Calu3 (cell line): Measurements from ENCODE around the gene FOXE1. TPM values are rescaled to one million over a fixed set of nuclear protein-coding genes. Genes with fewer than 3 reads are reported as not detected.

Experiments
- BruUV-seq: library from RNA; stranded (reverse); fragments of 400-500 nt; replicated peaks from 2 replicates; lab custom pipeline; 2021; lab: Mats Ljungman, UMichigan
- CTCF ChIA-PET: fragments of 300-600 bp; sonication (Branson Sonifier 250); formaldehyde crosslinking; loops from one replicate; lab custom pipeline; 2022; ENCODE audit warnings: antibody characterized with exemption; lab: Charles Lee
- DNase-seq: peaks from one replicate; pipeline ENCODE4 v3.0.0; 2022
- H3K27ac Mint-ChIP-seq: one replicate; pipeline ENCODE4 v1.8.0; 2022; ENCODE audit warnings: mixed read lengths; ENCODE audit not compliant: unreplicated experiment
- H3K27me3 Mint-ChIP-seq: one replicate; pipeline ENCODE4 v1.8.0; 2022; ENCODE audit warnings: mixed read lengths; ENCODE audit not compliant: unreplicated experiment
- H3K36me3 Mint-ChIP-seq: one replicate; pipeline ENCODE4 v1.8.0; 2022; ENCODE audit warnings: mild to moderate bottlenecking, moderate library complexity, mixed read lengths; ENCODE audit not compliant: insufficient read depth, unreplicated experiment
- H3K4me1 Mint-ChIP-seq: one replicate; pipeline ENCODE4 v1.8.0; 2022; ENCODE audit warnings: mild to moderate bottlenecking, low read depth, mixed read lengths; ENCODE audit not compliant: unreplicated experiment
- H3K4me3 Mint-ChIP-seq: one replicate; pipeline ENCODE4 v1.8.0; 2022; ENCODE audit warnings: mild to moderate bottlenecking, low read depth, moderate library complexity, mixed read lengths; ENCODE audit not compliant: unreplicated experiment
- H3K9me3 Mint-ChIP-seq: one replicate; pipeline ENCODE4 v1.8.0; 2022; ENCODE audit warnings: low read depth, mixed read lengths; ENCODE audit not compliant: unreplicated experiment
- intact Hi-C: fragments of 100-400 bp; cut with micrococcal nuclease; formaldehyde crosslinking; loops from one replicate; pipeline ENCODE4 v1.10.0; 2022; ENCODE audit not compliant: unreplicated experiment
- total RNA-seq: library from RNA; stranded (reverse); gene quantifications from 2 replicates; pipeline ENCODE4 v1.2.3, GENCODE V29; 2022
- TF ChIP-seq, protein P1 (sequence below): fragments of 200-600 bp; IDR thresholded peaks from one replicate; pipeline ENCODE4 v1.8.0; 2022; ENCODE audit warnings: antibody characterized with exemption; ENCODE audit not compliant: unreplicated experiment

The FOXE1 gene
- total RNA-seq, 1 experiment from 2014 or later = 9.1 TPM

DNA sequence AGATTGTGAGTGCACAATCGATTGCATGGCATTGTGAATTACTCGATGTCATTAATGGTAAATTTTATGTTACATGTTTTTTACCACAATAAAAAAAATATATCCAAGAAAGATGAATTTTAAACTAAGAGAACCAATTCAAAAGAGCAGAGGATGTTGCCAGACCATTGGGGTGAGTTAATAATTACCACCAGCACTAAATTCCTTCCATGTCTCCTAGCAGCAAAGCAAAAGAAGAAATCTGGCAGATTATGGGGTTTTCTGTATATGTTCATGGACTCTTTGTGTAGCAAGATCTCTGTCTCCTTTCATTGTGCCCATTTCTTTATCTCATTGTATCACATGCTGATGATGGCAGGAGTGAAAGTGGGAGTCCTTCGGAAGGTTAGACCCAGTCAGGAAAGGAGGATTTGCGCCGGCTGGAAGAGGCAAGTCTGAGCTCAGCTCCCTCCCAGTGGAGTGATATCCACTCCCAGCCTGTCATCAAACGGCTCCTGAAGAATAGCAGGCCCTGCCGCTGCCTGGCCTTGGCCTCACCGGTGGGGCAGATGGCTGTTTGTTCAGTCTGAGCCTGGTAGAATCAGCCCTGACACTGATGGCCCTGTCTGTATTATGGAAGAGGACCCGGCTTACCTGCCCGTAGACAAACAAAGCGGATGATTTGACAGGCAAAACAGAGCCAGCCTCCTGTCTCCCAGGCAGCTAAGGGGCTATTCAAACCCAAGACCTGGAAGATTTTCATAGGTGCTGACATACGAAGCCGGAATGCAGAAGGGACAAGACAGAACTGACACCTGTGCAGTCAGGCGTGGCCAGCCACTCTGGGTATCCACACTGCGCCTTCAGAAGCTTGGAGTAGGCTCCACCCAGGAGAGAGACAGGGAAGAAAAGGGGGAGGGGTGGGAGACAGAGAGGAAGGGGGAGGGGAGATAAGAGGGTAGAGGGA is 21.9 kb upstream of the FOXE1 start:
- CTCF ChIA-PET = no interaction called here
- no peaks in the 10 kb centered on the region for H3K36me3 Mint-ChIP-seq
- no peaks in the 10 kb centered on the region for H3K27me3 Mint-ChIP-seq
- intact Hi-C loops = loop anchor here (1.0 kb wide), 1 partner anchor 19 kb away; no protein-coding TSS in a partner anchor
- peaks cover 10% of the 10 kb centered on the region for H3K4me1 Mint-ChIP-seq
- no TSS peak for BruUV-seq
- no peak overlapping the region for H3K27ac Mint-ChIP-seq
- no peak overlapping the region for H3K4me3 Mint-ChIP-seq
- H3K9me3 Mint-ChIP-seq = no peaks in the 10 kb centered on the region
- no peak for DNase-seq
- TF ChIP-seq, protein P1, sequence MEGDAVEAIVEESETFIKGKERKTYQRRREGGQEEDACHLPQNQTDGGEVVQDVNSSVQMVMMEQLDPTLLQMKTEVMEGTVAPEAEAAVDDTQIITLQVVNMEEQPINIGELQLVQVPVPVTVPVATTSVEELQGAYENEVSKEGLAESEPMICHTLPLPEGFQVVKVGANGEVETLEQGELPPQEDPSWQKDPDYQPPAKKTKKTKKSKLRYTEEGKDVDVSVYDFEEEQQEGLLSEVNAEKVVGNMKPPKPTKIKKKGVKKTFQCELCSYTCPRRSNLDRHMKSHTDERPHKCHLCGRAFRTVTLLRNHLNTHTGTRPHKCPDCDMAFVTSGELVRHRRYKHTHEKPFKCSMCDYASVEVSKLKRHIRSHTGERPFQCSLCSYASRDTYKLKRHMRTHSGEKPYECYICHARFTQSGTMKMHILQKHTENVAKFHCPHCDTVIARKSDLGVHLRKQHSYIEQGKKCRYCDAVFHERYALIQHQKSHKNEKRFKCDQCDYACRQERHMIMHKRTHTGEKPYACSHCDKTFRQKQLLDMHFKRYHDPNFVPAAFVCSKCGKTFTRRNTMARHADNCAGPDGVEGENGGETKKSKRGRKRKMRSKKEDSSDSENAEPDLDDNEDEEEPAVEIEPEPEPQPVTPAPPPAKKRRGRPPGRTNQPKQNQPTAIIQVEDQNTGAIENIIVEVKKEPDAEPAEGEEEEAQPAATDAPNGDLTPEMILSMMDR = no peak

DNA sequence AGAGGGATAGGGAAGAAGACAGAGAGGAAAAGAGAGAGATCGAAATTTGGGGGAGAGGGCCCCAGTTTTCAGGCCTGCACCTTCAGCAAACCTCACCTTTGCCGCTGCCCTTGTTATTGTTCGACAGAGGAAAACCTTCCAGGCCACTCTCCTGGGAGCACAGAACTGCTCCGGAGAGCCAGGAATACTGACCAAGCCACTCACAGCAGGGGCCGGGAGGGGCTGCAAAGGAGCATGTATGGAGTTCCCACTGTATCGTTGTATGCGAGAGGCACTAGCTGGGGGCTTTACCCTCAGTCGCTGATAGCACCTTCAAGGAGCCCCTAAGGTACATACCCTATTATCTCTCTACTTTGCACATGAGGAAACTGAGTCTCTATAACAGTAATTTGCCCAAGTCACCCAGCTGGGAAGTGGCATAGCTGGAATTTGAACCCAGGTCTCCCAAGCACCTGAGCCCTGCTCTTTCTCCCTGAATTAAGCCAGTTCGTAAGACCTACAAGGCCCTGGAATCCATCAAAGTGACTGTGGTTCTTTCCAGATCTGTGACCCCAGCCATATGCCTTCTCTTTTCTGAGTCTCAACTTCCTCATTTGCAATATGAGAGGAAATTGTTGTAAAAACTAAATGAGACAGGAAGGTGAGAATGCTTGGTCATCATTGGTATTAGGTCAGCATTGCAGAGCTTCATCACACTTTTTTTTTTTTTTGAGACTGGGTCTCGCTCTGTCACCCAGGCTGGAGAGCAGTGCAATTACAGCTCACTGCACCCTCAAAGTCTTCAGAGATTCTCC is 21.0 kb upstream of the FOXE1 start:
- intact Hi-C loops = no loop called here
- no TSS peak for BruUV-seq
- H3K36me3 Mint-ChIP-seq = no peaks in the 10 kb centered on the region
- no peaks in the 10 kb centered on the region for H3K9me3 Mint-ChIP-seq
- TF ChIP-seq, protein P1 = no peak
- DNase-seq = no peak
- H3K27ac Mint-ChIP-seq = no peak overlapping the region
- peaks cover 10% of the 10 kb centered on the region for H3K4me1 Mint-ChIP-seq
- CTCF ChIA-PET = no interaction called here
- H3K4me3 Mint-ChIP-seq = no peak overlapping the region
- no peaks in the 10 kb centered on the region for H3K27me3 Mint-ChIP-seq

DNA sequence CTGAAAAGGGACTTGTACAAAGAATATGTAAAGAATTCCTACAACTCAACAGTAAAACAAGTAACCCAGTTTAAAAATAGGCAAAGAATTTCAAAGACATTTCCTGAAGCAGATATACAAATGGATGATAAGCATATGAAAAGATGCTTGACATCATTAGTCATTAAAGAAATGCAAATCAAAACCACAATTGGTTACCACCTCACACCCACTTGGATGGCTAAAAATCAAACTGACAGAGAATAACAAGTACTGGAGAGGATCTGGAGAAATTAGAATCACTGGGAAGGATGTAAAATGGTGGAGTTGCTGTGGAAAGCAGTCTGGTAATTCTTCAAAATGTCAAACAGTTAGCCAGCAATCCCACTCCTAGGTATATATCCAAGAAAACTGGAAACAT is 12.5 kb upstream of the FOXE1 start:
- CTCF ChIA-PET = no interaction called here
- TF ChIP-seq, protein P1 = no peak
- H3K4me1 Mint-ChIP-seq = no peaks in the 10 kb centered on the region
- H3K4me3 Mint-ChIP-seq = no peak overlapping the region
- H3K27ac Mint-ChIP-seq = no peak overlapping the region
- no peaks in the 10 kb centered on the region for H3K27me3 Mint-ChIP-seq
- no peaks in the 10 kb centered on the region for H3K9me3 Mint-ChIP-seq
- DNase-seq = no peak
- BruUV-seq = no TSS peak
- intact Hi-C loops = no loop called here
- H3K36me3 Mint-ChIP-seq = no peaks in the 10 kb centered on the region

DNA sequence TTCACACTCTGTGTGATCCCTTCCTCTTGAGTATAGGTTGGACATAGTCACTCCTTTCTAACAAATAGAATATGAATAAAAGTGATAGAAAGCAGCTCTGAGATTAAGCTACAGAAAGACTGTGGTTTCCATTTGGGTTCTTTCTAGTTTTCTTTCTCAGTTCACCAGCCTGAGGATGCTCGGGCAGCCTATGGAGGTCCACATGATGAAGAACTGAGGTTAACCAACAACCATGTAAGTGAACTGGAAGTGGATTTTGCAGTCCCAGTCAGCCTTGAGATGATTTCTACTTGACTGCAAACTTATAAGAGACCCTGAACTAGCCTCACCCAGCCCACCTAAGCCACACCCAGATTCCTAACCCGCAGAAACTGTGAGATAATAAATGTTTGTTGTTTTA is 10.1 kb upstream of the FOXE1 start:
- no peaks in the 10 kb centered on the region for H3K36me3 Mint-ChIP-seq
- no peaks in the 10 kb centered on the region for H3K27me3 Mint-ChIP-seq
- no peaks in the 10 kb centered on the region for H3K4me1 Mint-ChIP-seq
- no peaks in the 10 kb centered on the region for H3K9me3 Mint-ChIP-seq
- intact Hi-C loops = no loop called here
- TF ChIP-seq, protein P1 = no peak
- DNase-seq = no peak
- BruUV-seq = no TSS peak
- no peak overlapping the region for H3K27ac Mint-ChIP-seq
- CTCF ChIA-PET = no interaction called here
- no peak overlapping the region for H3K4me3 Mint-ChIP-seq
